Measurements from ENCODE around the gene RABL2A.
"Not testable (repeated sequence)": the region's sequence is repeated elsewhere in the genome, so short reads cannot be mapped to it uniquely, and the experiment has no call there.

Gene RABL2A

DNA sequence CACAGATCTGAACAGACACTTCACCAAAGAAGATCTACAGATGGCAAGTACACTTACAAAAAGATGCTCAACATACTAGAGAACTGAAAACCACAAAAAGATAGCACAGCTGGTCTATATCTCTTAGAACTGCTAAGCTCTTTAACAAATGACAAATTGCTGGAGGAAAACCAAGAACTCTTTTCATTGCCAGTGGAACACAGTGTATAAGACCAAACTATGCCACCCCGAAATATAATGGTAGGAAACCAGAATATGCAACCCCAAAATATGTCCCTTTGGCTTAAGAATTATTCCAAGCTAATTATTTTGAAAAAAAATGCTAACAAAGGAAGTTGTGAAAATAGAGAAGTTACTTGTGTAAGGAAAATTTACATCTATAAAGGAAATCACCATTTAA is 21.0 kb upstream of the RABL2A start:
- in situ Hi-C loops (cut with MboI; ENCODE audit: low sequenced_read_pairs): not testable (repeated sequence)

DNA sequence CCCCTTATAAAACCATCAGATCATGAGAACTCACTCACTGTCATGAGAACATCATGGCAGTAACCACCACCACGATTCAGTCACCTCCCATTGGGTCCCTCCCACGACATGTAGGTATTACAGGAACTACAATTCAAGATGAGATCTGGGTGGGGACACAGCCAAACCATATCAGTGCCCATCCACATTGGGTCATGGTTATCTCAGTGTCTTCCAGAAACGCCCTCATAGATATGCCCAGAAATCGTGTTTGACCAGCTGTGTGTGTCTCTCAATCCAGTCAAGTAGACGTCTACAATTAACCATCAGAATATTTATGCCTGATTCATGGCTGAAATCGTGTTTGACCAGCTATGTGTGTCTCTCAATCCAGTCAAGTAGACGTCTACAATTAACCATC is 17.2 kb upstream of the RABL2A start:
- in situ Hi-C loops (cut with MboI; ENCODE audit: low sequenced_read_pairs): not testable (repeated sequence)

DNA sequence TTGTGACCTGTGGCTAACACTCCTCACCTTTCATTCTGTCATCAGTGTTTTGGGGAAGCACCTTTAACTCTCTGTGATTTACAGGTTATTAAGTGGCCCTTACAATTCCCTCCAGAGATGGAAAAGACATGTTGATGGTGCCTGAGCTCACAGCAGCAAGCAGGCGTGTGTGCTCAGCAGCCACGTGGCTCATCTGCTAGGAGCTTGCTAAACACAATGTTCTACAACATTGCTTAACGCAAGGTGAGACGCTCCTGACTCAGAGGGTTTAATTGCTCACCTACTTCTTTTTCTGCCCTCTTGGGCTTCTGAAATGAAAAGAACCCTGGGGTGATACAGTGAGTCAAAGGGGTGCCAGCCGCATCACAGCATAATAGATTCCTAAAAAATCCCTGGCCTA is 6.1 kb upstream of the RABL2A start:
- in situ Hi-C loops (cut with MboI; ENCODE audit: low sequenced_read_pairs): not testable (repeated sequence)

DNA sequence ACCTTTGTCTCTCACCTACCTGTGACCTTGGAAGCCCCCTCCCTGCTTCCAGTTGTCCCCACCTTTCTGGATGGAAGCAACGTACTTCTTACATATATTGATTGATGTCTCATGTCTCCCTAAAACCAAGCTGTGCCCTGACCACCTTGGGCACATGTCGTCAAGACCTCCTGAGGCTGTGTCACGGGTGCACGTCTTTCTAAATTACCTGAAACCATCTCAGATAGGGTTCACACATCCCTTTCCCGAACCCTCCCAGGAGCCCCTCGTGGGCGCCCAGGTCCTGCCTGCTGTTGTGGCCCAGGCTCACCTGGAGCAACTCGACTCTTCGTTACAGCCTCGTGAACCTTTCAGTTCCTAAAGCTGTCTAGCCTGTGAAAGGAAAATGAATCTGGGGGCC is 1.2 kb upstream of the RABL2A start:
- in situ Hi-C loops (cut with MboI; ENCODE audit: low sequenced_read_pairs): not testable (repeated sequence)

DNA sequence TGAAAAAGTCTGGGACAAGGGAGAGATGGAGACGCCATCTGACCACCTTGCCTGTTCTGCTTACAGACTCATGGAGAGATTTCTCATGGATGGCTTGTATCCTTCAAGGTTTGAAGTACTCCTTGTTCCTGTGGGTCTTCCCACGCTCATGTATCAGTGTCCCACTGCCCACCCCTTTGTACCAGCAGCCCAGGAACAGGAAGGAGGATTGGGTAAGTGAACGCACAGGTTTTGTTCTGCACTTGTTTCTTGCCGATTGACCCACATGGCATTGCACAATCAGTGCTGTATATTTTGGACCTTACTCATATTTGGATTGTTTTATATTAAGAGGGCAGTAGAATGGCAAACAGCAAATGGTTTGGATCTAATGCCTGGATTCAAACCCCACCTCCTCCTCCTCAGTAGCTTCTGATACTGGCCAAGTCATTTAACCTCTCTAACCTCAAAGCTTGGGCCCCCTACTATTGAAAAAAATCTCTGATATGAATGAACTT is 5.8 kb downstream of the RABL2A start:
- in situ Hi-C loops (cut with MboI; ENCODE audit: low sequenced_read_pairs): not testable (repeated sequence)

DNA sequence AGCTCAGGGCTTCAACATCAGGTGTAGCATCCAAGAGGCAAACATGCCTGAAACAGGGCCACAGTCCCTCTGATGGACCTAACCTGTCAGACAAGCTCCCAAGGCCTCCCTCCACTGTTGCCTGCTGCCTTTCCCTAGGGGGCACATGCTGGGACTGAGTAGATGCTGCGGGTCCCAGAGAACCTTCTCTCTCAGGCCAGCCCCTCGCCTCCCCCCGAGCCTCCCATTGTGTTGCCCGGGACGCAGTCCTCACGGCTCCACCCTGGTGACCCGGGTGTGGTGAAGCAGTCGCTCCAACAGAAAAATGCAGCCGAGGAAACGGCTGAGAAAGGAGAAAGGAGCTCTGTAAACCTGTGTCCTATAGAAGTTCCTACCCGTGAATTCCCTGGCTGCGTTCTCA is 8.3 kb downstream of the RABL2A start:
- in situ Hi-C loops (cut with MboI; ENCODE audit: low sequenced_read_pairs): not testable (repeated sequence)

DNA sequence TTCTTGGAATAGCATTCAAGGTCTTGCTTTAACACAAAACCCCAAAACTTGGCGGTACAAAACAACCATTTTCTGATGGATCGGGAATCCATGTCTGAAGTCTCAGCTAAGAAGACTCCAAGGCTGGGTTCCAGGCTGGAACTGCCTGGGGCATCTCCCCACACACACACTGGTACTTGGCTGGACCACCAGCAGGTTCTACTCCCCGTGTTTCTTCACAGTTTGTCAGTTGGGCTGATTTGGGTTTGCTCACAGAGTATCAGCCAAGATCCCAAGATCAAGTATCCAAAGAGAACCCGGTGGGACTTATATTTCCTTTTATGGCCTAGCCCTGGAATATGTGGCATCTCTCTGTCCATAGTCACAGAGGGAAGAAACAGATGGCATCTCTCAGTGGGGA is 9.2 kb downstream of the RABL2A start:
- in situ Hi-C loops (cut with MboI; ENCODE audit: low sequenced_read_pairs): not testable (repeated sequence)

DNA sequence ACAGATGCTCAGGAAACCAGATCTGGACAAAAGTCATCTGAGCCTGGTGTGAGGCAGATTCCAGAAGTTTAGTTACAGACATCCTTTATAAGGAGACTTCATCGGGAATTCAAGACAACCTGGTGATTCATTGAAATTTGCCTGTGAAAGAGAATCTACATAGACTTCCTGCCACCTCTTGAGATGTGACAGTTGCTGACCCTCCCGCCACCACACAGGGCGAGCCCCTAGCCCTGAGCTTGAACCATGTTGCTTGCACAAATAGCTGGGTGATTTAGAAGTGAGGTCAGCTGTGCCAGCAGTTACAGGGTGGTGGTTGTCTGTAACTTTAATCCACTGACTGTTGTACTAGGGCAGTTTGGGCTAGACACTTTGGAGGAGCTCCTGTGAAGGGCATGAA is 11.0 kb downstream of the RABL2A start:
- in situ Hi-C loops (cut with MboI; ENCODE audit: low sequenced_read_pairs): not testable (repeated sequence)

DNA sequence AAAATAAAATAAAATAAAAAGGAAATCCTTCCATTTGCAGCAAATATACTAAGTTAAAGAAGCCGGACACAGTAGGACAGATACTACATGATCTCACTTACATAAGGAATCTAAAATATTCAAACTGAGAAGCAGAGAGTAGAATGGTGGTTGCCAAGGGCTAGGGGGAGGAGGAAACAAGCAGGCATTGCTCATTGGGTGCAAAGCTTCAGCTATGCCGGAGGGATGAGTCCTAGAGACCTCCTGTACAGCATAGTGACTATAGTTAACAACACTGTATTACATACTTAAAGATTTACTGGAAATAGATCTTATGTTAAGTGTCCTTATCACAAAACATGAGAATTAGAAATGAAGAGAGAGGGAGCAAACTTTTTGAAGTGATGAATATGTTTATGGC is 19.2 kb downstream of the RABL2A start:
- in situ Hi-C loops (cut with MboI; ENCODE audit: low sequenced_read_pairs): not testable (repeated sequence)

DNA sequence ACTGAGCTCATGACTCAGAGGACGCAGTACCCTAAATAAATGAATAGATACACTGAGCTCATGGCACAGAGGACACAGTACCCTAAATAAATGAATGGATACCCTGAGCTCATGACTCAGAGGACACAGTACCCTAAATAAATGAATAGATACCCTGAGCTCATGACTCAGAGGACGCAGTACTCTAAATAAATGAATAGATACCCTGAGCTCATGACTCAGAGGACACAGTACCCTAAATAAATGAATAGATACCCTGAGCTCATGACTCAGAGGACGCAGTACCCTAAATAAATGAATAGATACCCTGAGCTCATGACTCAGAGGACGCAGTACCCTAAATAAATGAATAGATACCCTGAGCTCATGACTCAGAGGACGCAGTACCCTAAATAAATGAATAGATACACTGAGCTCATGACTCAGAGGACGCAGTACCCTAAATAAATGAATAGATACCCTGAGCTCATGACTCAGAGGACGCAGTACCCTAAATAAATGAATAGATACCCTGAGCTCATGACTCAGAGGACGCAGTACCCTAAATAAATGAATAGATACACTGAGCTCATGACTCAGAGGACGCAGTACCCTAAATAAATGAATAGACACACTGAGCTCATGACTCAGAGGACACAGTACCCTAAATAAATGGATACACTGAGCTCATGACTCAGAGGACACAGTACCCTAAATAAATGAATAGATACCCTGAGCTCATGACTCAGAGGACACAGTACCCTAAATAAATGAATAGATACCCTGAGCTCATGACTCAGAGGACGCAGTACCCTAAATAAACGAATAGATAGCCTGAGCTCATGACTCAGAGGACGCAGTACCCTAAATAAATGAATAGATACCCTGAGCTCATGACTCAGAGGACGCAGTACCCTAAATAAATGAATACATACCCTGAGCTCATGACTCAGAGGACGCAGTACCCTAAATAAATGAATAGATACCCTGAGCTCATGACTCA is 24.1 kb downstream of the RABL2A start:
- in situ Hi-C loops (cut with MboI; ENCODE audit: low sequenced_read_pairs): not testable (repeated sequence)

DNA sequence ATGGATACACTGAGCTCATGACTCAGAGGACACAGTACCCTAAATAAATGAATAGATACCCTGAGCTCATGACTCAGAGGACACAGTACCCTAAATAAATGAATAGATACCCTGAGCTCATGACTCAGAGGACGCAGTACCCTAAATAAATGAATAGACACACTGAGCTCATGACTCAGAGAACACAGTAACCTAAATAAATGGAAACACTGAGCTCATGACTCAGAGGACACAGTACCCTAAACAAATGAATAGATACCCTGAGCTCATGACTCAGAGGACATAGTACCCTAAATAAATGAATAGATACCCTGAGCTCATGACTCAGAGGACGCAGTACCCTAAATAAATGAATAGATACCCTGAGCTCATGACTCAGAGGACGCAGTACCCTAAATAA is 25.5 kb downstream of the RABL2A start:
- in situ Hi-C loops (cut with MboI; ENCODE audit: low sequenced_read_pairs): not testable (repeated sequence)

DNA sequence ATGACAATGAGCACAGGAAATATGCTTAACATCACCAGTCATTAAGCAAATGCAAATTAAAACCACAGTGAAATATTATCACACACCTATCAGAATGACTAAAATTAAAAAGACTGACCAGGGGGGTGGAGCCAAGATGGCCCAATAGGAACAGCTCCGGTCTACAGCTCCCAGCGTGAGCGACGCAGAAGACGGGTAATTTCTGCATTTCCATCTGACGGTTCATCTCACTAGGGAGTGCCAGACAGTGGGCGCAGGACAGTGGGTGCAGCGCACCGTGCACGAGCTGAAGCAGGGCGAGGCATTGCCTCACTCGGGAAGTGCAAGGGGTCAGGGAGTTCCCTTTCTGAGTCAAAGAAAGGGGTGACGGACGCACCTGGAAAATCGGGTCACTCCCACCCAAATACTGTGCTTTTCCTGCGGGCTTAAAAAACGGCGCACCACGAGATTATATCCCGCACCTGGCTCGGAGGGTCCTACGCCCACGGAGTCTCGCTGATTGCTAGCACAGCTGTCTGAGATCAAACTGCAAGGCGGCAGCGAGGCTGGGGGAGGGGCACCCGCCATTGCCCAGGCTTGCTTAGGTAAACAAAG is 29.1 kb downstream of the RABL2A start:
- in situ Hi-C loops (cut with MboI; ENCODE audit: low sequenced_read_pairs): not testable (repeated sequence)

DNA sequence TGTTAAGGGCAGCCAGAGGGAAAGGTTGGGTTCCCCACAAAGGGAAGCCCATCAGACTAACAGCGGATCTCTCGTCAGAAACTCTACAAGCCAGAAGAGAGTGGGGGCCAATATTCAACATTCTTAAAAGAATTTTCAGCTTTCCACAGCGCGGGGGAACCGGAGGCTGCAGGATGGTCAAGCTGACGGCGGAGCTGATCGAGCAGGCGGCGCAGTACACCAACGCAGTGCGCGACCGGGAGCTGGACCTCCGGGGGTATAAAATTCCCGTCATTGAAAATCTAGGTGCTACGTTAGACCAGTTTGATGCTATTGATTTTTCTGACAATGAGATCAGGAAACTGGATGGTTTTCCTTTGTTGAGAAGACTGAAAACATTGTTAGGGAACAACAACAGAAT is 30.7 kb downstream of the RABL2A start:
- in situ Hi-C loops (cut with MboI; ENCODE audit: low sequenced_read_pairs): not testable (repeated sequence)

DNA sequence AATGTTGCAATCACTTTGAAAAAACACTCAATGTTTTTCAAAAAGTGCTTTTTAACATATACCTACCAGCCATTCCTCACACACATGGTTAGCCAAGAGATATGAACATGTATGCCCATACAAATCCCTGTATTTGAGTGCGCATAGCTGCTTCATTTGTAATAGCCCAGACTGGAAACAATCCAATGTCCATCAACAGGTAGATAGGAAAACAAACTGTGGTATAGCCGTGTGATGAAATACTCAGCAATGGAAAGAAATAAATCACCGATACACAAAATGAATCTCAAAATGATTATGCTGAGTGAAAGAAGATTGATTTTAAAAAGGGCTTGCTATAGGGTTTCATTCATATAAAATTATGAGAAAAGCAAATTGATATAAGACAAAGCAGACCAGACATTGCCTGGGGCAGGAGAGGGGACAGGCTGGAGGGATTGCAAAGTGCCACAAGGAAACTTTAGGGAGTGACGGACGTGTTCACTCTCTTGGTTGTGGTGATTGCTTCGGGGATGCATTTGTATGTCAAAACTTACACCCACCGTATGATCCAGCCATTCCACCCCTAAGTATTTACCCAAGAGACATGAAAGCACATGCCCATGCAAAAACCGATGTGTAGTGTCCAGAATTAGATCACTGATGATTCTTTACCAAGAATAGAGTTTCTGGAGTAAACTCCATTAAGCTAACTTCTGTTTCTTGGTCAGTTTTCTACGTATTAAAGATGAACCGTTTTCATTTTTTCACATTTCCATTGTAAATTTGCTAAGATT is 36.4 kb downstream of the RABL2A start:
- in situ Hi-C loops (cut with MboI; ENCODE audit: low sequenced_read_pairs): not testable (repeated sequence)

DNA sequence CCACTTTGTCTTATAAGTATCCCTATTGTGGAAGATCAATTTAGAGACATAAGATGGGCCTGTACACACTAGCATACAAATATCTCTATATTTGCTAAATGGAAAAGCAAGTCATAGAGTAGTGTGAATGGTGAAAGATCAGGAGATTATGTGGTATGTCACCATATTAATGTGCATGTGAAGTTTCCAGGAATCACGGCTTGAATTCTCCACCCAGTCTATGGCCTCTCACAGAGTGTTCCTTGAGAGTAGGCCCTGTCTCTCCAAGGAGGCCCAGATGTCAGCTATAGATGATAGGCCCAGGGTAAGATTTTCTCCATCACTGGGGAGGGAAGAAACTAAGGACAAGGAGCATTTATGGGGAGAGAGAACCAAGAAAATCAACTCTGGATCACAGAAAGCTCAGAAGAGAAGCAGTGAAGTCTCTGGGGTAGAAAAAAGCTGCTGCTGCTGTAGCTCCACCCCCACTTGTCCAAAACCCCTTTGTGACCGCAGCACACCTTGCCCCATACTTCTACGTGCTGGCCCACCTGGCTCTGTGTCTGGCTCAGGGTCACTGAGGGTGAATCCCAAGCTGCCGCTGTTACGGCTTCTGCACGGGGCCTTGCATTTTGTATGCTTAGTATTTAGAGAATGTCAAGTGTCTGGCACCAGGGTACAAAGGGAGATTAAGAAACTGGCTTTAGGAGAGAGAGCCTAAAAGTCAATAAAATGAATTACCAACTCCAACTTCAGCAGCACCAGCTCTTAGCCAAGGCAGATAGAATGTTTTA is 37.9 kb downstream of the RABL2A start:
- in situ Hi-C loops (cut with MboI; ENCODE audit: low sequenced_read_pairs): not testable (repeated sequence)

DNA sequence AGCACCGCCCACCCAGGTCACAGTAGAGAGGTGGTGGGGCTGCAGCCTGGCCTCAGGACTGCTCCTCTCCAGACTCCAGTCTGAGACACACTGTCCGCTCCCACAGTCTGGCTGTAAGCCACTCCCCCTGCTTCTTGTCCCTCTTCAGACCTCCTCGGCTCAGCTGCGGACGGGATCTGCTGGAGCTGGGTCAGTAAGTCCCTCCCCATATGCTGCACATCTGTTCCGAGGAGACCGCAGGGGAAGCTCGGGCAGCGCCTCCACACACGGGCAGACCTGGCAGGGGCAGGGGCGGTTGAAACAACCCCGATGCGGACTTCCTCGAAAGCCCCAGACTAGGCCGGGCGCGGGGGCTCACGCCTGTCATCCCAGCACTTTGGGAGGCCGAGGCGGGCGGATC is 41.9 kb downstream of the RABL2A start:
- in situ Hi-C loops (cut with MboI; ENCODE audit: low sequenced_read_pairs): not testable (repeated sequence)

DNA sequence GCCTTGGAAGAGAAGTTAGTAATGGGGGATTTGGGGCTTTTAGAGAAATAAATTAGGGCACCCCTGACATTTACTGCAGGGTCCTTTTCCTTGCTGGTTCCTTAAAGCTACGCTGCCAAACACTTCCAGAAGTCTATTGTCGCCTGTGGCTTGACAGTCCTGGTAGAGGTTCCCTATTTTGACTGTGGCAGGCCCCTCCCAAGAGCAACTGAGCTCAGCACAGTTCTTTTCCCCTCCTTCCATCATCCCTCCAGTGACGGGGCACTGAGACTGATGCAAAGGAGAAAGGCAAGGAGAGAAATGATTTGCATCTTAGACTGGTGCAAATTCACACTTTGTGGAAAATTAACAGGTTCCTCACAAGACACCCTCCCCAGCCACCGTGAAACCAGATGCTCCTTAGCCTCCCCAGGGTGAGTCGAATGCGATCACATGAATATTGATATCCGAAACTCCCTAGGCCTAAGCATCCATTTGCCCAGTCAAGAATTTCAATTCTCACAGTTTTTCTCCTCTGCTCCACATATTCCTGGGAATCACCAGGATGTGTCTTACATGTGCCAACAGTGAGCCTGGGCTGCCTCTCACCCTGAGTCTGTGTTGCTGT is 45.4 kb downstream of the RABL2A start:
- in situ Hi-C loops (cut with MboI; ENCODE audit: low sequenced_read_pairs): no loop called here

DNA sequence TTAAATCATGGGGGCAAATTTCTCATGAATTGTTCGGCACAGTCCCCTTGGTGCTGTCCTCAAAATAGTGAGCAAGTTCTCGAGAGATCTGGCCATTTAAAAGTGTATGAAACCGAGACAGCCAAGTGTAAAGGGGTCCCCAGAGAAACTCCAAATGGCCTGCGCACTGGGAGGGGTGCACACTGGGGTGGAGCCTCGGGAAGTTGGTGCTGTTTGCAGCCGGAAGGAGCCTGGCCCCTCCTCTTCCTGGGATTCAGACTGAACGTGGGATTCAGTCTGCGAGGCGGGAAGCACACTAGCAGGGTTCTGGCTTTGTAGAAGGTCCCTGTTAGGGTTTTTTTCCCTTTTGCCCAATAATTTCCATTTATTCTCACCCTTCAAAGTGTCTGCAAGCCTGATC is 48.8 kb downstream of the RABL2A start:
- in situ Hi-C loops (cut with MboI; ENCODE audit: low sequenced_read_pairs): no loop called here

DNA sequence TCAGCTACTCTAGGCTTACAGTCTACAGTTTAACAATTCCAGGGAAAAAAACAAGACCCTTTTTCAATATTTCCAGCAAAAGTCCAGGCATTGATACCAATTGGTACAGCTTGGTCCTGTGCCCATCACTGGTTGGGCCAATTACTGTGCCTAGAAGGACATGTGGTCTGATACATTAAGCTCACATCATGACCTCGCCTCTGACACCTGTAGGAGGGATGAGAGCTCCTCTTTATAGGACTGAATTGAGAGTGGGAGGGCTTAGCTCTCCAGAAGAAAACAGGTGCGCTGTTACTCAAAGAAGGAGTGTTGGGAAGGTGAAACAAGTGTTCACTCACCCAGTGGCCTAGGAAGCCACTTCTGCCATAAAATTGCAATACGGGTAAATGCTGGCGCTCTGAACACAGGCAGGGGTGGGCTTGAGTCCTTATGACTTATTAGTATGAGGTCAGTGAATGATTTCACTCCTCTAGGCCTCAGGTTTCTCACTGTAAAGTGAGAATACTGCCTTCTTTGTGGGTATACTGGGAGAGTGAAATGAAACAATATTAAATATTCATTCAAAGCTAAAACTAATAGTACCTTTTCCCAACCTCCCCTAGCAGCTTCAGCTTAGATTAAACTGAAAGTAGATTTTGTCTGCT is 49.7 kb downstream of the RABL2A start:
- in situ Hi-C loops (cut with MboI; ENCODE audit: low sequenced_read_pairs): no loop called here

DNA sequence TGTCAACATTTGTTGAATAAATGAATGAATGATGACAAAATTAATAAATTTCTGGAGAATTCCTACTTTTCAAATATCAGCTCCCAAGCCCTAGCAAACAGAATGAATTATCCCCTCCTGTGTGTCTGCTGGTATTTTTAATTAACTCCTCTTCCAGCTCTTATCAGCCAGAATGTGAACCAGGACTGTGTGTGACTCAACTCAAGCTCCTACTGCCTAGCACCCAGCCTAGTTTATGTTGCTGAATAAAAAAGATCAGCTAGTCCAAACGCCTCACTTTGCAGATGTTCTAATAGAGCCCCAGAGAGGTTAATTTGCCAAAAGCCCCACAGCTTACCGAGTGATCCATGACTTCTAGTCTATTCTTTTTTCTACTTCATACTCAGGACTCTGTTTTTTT is 50.3 kb downstream of the RABL2A start:
- in situ Hi-C loops (cut with MboI; ENCODE audit: low sequenced_read_pairs): no loop called here
